Measurements from ENCODE around the gene LRRC53.

The LRRC53 gene

GRCh38 chr1:74430342-74430934, 82.0 kb downstream of the LRRC53 start:
- no peak for DNase-seq (ENCODE audit: low read depth in 2 of 2)

- DNase-seq (ENCODE audit: low read depth in 2 of 2), result no peak
Observed at GRCh38 chr1:74429580-74429979, 82.8 kb downstream of the LRRC53 start.

- no peak for DNase-seq (ENCODE audit: low read depth in 2 of 2)
Observed at GRCh38 chr1:74427681-74428080, 84.7 kb downstream of the LRRC53 start.

- no peak for DNase-seq (ENCODE audit: low read depth in 2 of 2)
Observed at GRCh38 chr1:74426208-74426937, 86.0 kb downstream of the LRRC53 start.

GRCh38 chr1:74425676-74426075, 86.7 kb downstream of the LRRC53 start:
- no peak for DNase-seq (ENCODE audit: low read depth in 2 of 2)

GRCh38 chr1:74423471-74423870, 88.9 kb downstream of the LRRC53 start:
- no peak for DNase-seq (ENCODE audit: low read depth in 2 of 2)

GRCh38 chr1:74422421-74423292, 89.8 kb downstream of the LRRC53 start:
- DNase-seq (ENCODE audit: low read depth in 2 of 2), result no peak

GRCh38 chr1:74420467-74420866, 91.9 kb downstream of the LRRC53 start:
- DNase-seq (ENCODE audit: low read depth in 2 of 2), result no peak
